ENCODE results near the gene WDR45. TPM values are rescaled to one million over a fixed set of nuclear protein-coding genes. Genes with fewer than 3 reads are reported as not detected.

Gene WDR45
- total and polyA plus RNA-seq, 11 donors: 49.2 to 98.5 (median 68.5) TPM

DNA sequence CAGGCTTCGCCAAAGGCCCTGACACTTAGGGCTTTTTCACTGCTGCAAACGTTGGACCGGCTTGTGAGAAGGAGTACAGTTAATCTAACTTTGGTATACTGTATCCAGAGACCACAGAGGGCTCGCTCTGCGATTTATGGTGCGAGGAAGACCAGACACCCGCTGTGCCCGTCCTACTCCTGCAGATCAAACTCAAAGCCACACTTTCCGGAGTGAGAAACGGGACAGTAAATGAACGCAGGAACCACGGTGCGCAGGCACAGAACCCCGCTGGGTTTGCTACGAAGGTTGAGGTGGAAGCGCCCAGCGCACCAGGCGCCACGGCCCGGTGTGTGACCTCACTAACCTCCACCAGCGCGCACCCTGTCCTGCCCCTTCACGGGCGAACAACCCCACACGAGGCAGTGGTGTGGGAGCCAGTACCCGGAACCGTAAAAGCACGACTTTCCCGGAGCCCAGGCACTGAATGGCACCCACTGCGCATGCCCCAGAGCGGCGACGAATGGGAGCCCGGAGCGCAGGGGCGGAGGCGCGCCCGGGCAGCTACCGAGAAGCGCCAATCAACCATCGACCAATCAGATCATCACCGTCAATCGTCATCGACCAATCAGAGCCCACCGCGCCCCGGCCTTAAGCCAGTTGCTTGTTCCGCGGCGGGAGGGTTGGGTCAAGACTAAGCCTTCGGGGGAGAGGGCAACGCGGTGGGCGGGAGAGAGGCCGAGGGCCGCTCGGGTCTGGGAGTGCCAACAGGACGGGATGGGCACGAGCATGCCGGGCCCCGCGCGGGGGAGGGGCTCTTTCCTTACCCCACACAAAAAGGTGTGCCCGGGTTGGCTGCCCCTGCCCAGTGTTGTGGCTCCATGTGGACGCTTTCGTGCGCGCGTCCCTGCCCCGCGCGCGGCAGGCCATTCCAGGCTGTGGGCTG lies 21.3 kb upstream of the WDR45 start:
- WGBS, 4 donors: 0 to 41% (median 19%) methylated on average over 35 to 74 of the region's 74 CpGs
- ATAC-seq (peak; percentile 98 to 100 (median 99)), DNase-seq (peak; percentile 90 to 93 (median 93))
- intact Hi-C loops (cut with DNase I): loop anchor here in 2 of 10 donors (1.0 to 10.0 kb wide), 2 partner anchors 59 to 146 kb away; partner anchors contain the start of gene OTUD5 (in 1 of the 2)
- Histone ChIP-seq H3K27ac (peak overlapping the region in 11 of 12 donors; percentile 66 to 84 (median 74)), H3K36me3 (no peaks in the 10 kb centered on the region), H3K4me1 (peaks cover 0 to 15% (median 0%) of the 10 kb centered on the region in 12 donors), H3K9me3 (no peaks in the 10 kb centered on the region), H3K4me3 (peak overlapping the region; percentile 34 to 84 (median 63)), H3K27me3 (no peaks in the 10 kb centered on the region)
- TF ChIP-seq POLR2A (IDR thresholded peaks at IDR 0.05): peak in 1 of 2 donors; percentile 62
- TF ChIP-seq CTCF (IDR thresholded peaks at IDR 0.05): no peak

GRCh38 chrX:49096419-49096818 lies 16.7 kb upstream of the WDR45 start:
- Histone ChIP-seq H3K9me3 (no peaks in the 10 kb centered on the region), H3K36me3 (no peaks in the 10 kb centered on the region), H3K4me3 (no peak overlapping the region), H3K27me3 (no peaks in the 10 kb centered on the region), H3K27ac (no peak overlapping the region), H3K4me1 (peaks cover 0 to 11% (median 0%) of the 10 kb centered on the region in 12 donors)
- TF ChIP-seq POLR2A (IDR thresholded peaks at IDR 0.05) (no peak), CTCF (IDR thresholded peaks at IDR 0.05) (no peak)
- ATAC-seq (no peak), DNase-seq (no peak)
- 91 to 96% (median 93%) methylated on average over 4 of the region's 4 CpGs for WGBS, 4 donors
- intact Hi-C loops (cut with DNase I): no loop called here

GRCh38 chrX:49089553-49089952 lies 9.9 kb upstream of the WDR45 start:
- TF ChIP-seq CTCF (IDR thresholded peaks at IDR 0.05) (no peak), POLR2A (IDR thresholded peaks at IDR 0.05) (no peak)
- WGBS, 4 donors: 70 to 86% (median 78%) methylated on average over 4 of the region's 4 CpGs
- DNase-seq (no peak), ATAC-seq (no peak)
- Histone ChIP-seq H3K36me3 (no peaks in the 10 kb centered on the region), H3K4me1 (no peaks in the 10 kb centered on the region), H3K27me3 (no peaks in the 10 kb centered on the region), H3K9me3 (no peaks in the 10 kb centered on the region), H3K4me3 (no peak overlapping the region), H3K27ac (no peak overlapping the region)
- intact Hi-C loops (cut with DNase I): no loop called here

DNA sequence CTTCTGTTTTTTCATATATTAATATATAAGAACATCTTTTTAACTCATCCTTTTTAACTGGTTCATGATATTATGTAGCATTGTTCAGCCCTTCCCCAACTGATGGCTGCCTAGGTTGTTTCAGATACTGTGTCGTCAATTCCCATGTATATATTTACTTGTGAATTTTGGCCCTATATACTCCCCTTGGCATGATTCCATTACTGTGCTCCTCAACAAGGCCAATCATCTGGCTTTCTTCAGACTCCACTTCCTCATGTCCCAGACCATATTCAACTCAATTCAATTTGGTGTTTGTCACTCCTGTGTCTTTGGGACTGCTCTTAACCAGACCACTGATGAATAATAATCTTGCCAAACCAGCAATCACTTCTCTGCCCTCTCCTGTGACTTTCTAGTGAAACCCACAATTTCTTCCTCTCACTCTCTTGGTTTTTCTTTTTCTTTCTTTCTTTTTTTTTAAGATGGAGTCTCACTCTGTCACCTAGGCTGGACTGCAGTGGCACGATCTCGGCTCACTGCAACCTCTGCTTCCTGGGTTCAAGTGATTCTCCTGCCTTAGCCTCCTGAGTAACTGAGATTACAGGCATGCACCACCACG lies 2.7 kb upstream of the WDR45 start:
- peaks cover 0 to 7% (median 2%) of the 10 kb centered on the region in 12 donors for H3K4me1 ChIP-seq
- peaks cover 0 to 8% (median 0%) of the 10 kb centered on the region in 9 donors for H3K36me3 ChIP-seq
- ATAC-seq (no peak), DNase-seq (no peak)
- 62 to 73% (median 67%) methylated on average over 4 of the region's 4 CpGs for WGBS, 4 donors
- no peaks in the 10 kb centered on the region for H3K9me3 ChIP-seq
- intact Hi-C loops (cut with DNase I): no loop called here
- H3K27ac ChIP-seq: no peak overlapping the region
- H3K27me3 ChIP-seq: no peaks in the 10 kb centered on the region
- TF ChIP-seq POLR2A (IDR thresholded peaks at IDR 0.05) (no peak), CTCF (IDR thresholded peaks at IDR 0.05) (no peak)
- no peak overlapping the region for H3K4me3 ChIP-seq
